PC-3 (cell line): Measurements from ENCODE around the gene AHNAK. TPM values are rescaled to one million over a fixed set of nuclear protein-coding genes. Genes with fewer than 3 reads are reported as not detected.

Experiments
- ATAC-seq: fragments of 200-7000 bp; cut with Tn5 transposase; 2 replicates; pipeline ENCODE4 v1.9.1; 2020; ENCODE audit warnings: mild to moderate bottlenecking, moderate library complexity
- BruUV-seq: library from RNA; stranded (reverse); fragments of 400-500 nt; replicated peaks from 2 replicates; lab custom pipeline; 2021; lab: Mats Ljungman, UMichigan
- CTCF ChIA-PET: fragments of 300-600 bp; sonication (Branson Sonifier 250); formaldehyde crosslinking; loops from one replicate; lab custom pipeline; 2022; ENCODE audit warnings: antibody characterized with exemption; lab: Charles Lee
- POLR2A ChIA-PET: fragments of 300-600 bp; sonication (Branson Sonifier 250); formaldehyde crosslinking; loops from one replicate; lab custom pipeline; 2022; ENCODE audit warnings: antibody characterized with exemption; ENCODE audit not compliant: unreplicated experiment; lab: Charles Lee
- DNase-seq: peaks from one replicate; pipeline ENCODE4 v3.0.0-alpha.2; 2015
- H2AFZ ChIP-seq: fragments of 300-600 bp; sonication (generic); 2 replicates; pipeline ENCODE4 v1.6.0; 2016; ENCODE audit warnings: antibody characterized with exemption, low read length
- H3F3A ChIP-seq: fragments of 300-600 bp; sonication (generic); one replicate; pipeline ENCODE4 v1.6.0; 2017; ENCODE audit warnings: antibody characterized with exemption, low read length, control low read depth, mild to moderate bottlenecking; ENCODE audit not compliant: unreplicated experiment
- H3K27ac ChIP-seq: fragments of 300-600 bp; sonication (generic); 2 replicates; pipeline ENCODE4 v1.5.1; 2016; ENCODE audit warnings: mild to moderate bottlenecking, low read length
- H3K27me3 ChIP-seq: fragments of 300-600 bp; sonication (generic); 2 replicates; pipeline ENCODE4 v1.6.1; 2016; ENCODE audit warnings: low read length, mixed read lengths
- H3K36me3 ChIP-seq: fragments of 300-600 bp; sonication (generic); 2 replicates; pipeline ENCODE4 v1.6.1; 2016; ENCODE audit warnings: low read depth, mixed run types, low read length, mixed read lengths
- H3K4me1 ChIP-seq: fragments of 300-600 bp; sonication (generic); 2 replicates; pipeline ENCODE4 v1.5.1; 2016; ENCODE audit warnings: low read length; ENCODE audit not compliant: insufficient read depth
- H3K4me2 ChIP-seq: fragments of 300-600 bp; sonication (generic); 2 replicates; pipeline ENCODE4 v1.6.0; 2016; ENCODE audit warnings: low read length
- H3K4me3 ChIP-seq: fragments of 300-600 bp; sonication (generic); 2 replicates; pipeline ENCODE4 v1.5.1; 2016; ENCODE audit warnings: mild to moderate bottlenecking, low read length, mixed read lengths
- H3K79me2 ChIP-seq: fragments of 300-600 bp; sonication (generic); 2 replicates; pipeline ENCODE4 v1.6.1; 2017; ENCODE audit warnings: low read length, mixed read lengths
- H3K9ac ChIP-seq: fragments of 300-600 bp; sonication (generic); 2 replicates; pipeline ENCODE4 v1.6.0; 2016; ENCODE audit warnings: mild to moderate bottlenecking, low read length
- H3K9me2 ChIP-seq: fragments of 300-600 bp; sonication (generic); replicated peaks from 2 replicates; pipeline ENCODE4 v1.6.1; 2016; ENCODE audit warnings: mixed run types, low read length, mixed read lengths
- H3K9me3 ChIP-seq: fragments of 300-600 bp; sonication (generic); 2 replicates; pipeline ENCODE4 v1.6.1; 2016; ENCODE audit warnings: low read length, mixed read lengths
- H4K20me1 ChIP-seq: fragments of 300-600 bp; sonication (generic); 2 replicates; pipeline ENCODE4 v1.6.1; 2016; ENCODE audit warnings: low read length, mixed read lengths
- EZH2 ChIP-seq: fragments of 300-600 bp; sonication (generic); IDR thresholded peaks from one replicate; pipeline ENCODE4 v1.6.1; 2017; ENCODE audit warnings: antibody characterized with exemption, mild to moderate bottlenecking, low read length; ENCODE audit not compliant: unreplicated experiment
- EZH2phosphoT487 ChIP-seq: fragments of 300-600 bp; sonication (generic); IDR thresholded peaks from 2 replicates; pipeline ENCODE4 v1.6.1; 2018; ENCODE audit warnings: mild to moderate bottlenecking, antibody characterized with exemption, low read length, borderline replicate concordance
- intact Hi-C: fragments of 100-400 bp; cut with micrococcal nuclease; formaldehyde crosslinking; loops from 2 replicates; pipeline ENCODE4 v1.9.0; 2023
- total RNA-seq: library from RNA; depleted of rRNA; stranded (reverse); fragments of >200 nt; gene quantifications from 2 replicates; pipeline ENCODE4 v1.2.3, GENCODE V29; 2014
- TF ChIP-seq, protein P1 (sequence below): fragments of 300-600 bp; sonication (generic); conservative IDR thresholded peaks from 2 replicates; pipeline ENCODE4 v1.5.1; 2017; ENCODE audit warnings: antibody characterized with exemption, low read depth, mild to moderate bottlenecking, low read length

AHNAK gene
- total RNA-seq, 1 experiment from 2014 or later: 287 TPM

- Histone ChIP-seq H4K20me1 (no peaks in the 10 kb centered on the region), H3K4me2 (no peak overlapping the region), H3K27ac (no peak overlapping the region), H2AFZ (no peak overlapping the region), H3K9ac (no peak overlapping the region), H3F3A (no peaks in the 10 kb centered on the region), H3K36me3 (no peaks in the 10 kb centered on the region), H3K27me3 (no peaks in the 10 kb centered on the region), H3K9me3 (no peaks in the 10 kb centered on the region), H3K79me2 (no peaks in the 10 kb centered on the region), H3K4me1 (peaks cover 17% of the 10 kb centered on the region), H3K4me3 (no peak overlapping the region), H3K9me2 (no peaks in the 10 kb centered on the region)
- intact Hi-C loops: no loop called here
- BruUV-seq: no TSS peak
- ChIA-PET POLR2A (no interaction called here), CTCF (interaction anchor here (0.6 kb wide), 1 partner anchor 24 kb away, joined by 6 read pairs; no protein-coding TSS in a partner anchor)
- TF ChIP-seq EZH2 (no peak), EZH2phosphoT487 (no peak)
- TF ChIP-seq, protein P1, sequence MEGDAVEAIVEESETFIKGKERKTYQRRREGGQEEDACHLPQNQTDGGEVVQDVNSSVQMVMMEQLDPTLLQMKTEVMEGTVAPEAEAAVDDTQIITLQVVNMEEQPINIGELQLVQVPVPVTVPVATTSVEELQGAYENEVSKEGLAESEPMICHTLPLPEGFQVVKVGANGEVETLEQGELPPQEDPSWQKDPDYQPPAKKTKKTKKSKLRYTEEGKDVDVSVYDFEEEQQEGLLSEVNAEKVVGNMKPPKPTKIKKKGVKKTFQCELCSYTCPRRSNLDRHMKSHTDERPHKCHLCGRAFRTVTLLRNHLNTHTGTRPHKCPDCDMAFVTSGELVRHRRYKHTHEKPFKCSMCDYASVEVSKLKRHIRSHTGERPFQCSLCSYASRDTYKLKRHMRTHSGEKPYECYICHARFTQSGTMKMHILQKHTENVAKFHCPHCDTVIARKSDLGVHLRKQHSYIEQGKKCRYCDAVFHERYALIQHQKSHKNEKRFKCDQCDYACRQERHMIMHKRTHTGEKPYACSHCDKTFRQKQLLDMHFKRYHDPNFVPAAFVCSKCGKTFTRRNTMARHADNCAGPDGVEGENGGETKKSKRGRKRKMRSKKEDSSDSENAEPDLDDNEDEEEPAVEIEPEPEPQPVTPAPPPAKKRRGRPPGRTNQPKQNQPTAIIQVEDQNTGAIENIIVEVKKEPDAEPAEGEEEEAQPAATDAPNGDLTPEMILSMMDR: no peak
- no peak for DNase-seq
- no peak for ATAC-seq
Measured at GRCh38 chr11:62421996-62422395, 124.6 kb downstream of the AHNAK start.

DNA sequence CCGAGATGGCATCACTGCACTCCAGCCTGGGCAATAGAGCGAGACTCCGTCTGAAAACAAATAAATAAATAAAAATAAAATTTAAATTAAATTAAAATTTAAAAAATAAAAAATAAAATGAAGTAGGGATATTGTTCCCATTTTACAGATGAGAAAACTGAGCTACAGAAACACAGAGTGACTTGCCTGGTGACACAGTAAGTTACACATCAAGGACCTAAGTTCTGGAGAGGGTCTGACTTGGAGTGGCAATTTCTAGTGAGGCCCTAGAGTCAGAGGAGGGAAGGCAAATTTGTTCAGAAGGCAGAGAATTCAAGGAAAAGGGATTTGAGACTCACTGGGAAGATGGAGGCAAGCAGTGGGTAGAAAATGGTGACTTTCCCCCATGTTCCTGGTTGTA lies 125.7 kb downstream of the AHNAK start:
- no peaks in the 10 kb centered on the region for H3F3A ChIP-seq
- H3K9me3 ChIP-seq: no peaks in the 10 kb centered on the region
- no peaks in the 10 kb centered on the region for H3K27me3 ChIP-seq
- H3K9ac ChIP-seq: no peak overlapping the region
- 0 out of 2 replicates have a peak, but pooled peaks cover 6% of the 10 kb centered on the region for H3K4me1 ChIP-seq
- no peaks in the 10 kb centered on the region for H3K9me2 ChIP-seq
- H3K27ac ChIP-seq: no peak overlapping the region
- POLR2A ChIA-PET: no interaction called here
- BruUV-seq: no TSS peak
- CTCF ChIA-PET: no interaction called here
- ATAC-seq (no peak), DNase-seq (no peak)
- intact Hi-C loops: no loop called here
- H4K20me1 ChIP-seq: no peaks in the 10 kb centered on the region
- no peak overlapping the region for H2AFZ ChIP-seq
- no peak overlapping the region for H3K4me2 ChIP-seq
- H3K4me3 ChIP-seq: no peak overlapping the region
- TF ChIP-seq, protein P1: no peak
- TF ChIP-seq EZH2phosphoT487 (no peak), EZH2 (no peak)
- H3K79me2 ChIP-seq: no peaks in the 10 kb centered on the region
- H3K36me3 ChIP-seq: no peaks in the 10 kb centered on the region

- TF ChIP-seq EZH2: no peak
- TF ChIP-seq EZH2phosphoT487: no peak
- TF ChIP-seq, protein P1: no peak
- DNase-seq: no peak
- Histone ChIP-seq H3K9ac (no peak overlapping the region), H3K9me2 (no peaks in the 10 kb centered on the region), H3K9me3 (no peaks in the 10 kb centered on the region), H3K4me3 (no peak overlapping the region), H2AFZ (no peak overlapping the region), H3K4me1 (no peaks in the 10 kb centered on the region), H3K79me2 (no peaks in the 10 kb centered on the region), H3K36me3 (no peaks in the 10 kb centered on the region), H3F3A (no peaks in the 10 kb centered on the region), H3K27me3 (no peaks in the 10 kb centered on the region), H4K20me1 (no peaks in the 10 kb centered on the region), H3K4me2 (no peak overlapping the region), H3K27ac (no peak overlapping the region)
- no peak for ATAC-seq
- ChIA-PET CTCF (no interaction called here), POLR2A (no interaction called here)
- no TSS peak for BruUV-seq
- intact Hi-C loops: no loop called here
Measured at GRCh38 chr11:62419943-62420342, 126.7 kb downstream of the AHNAK start.
